Bronchus fibroblast of lung (primary cell): ENCODE results near the gene SFRP4. TPM values are rescaled to one million over a fixed set of nuclear protein-coding genes. Genes with fewer than 3 reads are reported as not detected.

Experiments used
- total RNA-seq: library from RNA; depleted of rRNA; stranded (reverse); fragments of >200 nt; gene quantifications from 2 replicates; pipeline ENCODE4 v1.2.3, GENCODE V29; 2015

The SFRP4 gene
- total RNA-seq = not detected in 2 replicates

GRCh38 chr7:37916673-37917660 is at the start of gene SFRP4:
Gene SFRP4 (minus strand): TSS chr7:37916817. CDS start chr7:37916537, 280 bp downstream.

DNA sequence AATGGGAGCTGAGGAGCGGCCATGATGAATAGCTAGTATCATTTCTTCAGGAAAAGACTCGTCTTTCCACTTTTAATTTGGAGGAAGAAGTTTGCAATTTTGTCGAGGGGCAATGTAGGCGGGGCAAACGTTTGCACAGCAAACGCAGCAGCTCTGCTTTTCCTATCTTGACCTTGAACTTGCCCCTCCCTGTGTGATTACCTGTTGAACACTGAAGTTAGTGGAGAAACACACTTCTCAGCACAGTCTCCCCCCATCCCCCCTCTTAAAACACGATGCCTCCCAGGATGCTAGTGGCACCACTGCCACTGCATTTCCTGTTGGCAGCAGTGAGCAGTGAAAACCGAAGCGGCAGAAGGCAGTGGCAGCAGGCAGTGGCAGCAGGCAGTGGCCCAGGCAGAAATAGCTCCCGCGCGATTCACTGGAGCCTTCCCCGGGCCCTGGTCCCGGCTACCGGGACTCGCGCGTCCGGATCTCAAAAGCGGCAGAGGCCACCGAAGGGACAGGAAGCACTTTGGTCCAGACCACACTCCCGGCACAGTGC is 3.8 kb upstream of the SFRP4 start, which contains the start of gene EPDR1:
TSS of gene EPDR1 (plus strand) at position 336 of the 544 bp plus-strand sequence. CDS start 300 bp downstream, outside the sequence.

Other genes starting within 250 kb of the SFRP4 start
- gene GPR141, start 233.1 kb downstream of the SFRP4 start, total RNA-seq = not detected in 2 replicates
- not detected in 2 replicates for gene NME8, start 68.2 kb downstream of the SFRP4 start, total RNA-seq
- 5.5 and 6.1 TPM in 2 replicates for gene EPDR1, start 3.8 kb upstream of the SFRP4 start, total RNA-seq